T-helper 1 cell treated with Interleukin-12 subunit alpha and Interleukin-12 subunit beta and Interleukin-4 antibody, amounts not matched to agents 30 ng/mL and 1 ng/mL, for 36 hours (primary cell): Measurements from ENCODE around the gene BLOC1S5. TPM values are rescaled to one million over a fixed set of nuclear protein-coding genes. Genes with fewer than 3 reads are reported as not detected.

Experiments
- intact Hi-C: fragments of 100-400 bp; cut with micrococcal nuclease; formaldehyde crosslinking; loops from one replicate; pipeline ENCODE4 v1.15.1; 2024
- total RNA-seq: library from RNA; stranded (reverse); gene quantifications from 2 replicates; pipeline ENCODE4 v1.2.3, GENCODE V29; 2022

BLOC1S5 gene
- total RNA-seq, 1 donor from 2014 or later, result 16.6 TPM

DNA sequence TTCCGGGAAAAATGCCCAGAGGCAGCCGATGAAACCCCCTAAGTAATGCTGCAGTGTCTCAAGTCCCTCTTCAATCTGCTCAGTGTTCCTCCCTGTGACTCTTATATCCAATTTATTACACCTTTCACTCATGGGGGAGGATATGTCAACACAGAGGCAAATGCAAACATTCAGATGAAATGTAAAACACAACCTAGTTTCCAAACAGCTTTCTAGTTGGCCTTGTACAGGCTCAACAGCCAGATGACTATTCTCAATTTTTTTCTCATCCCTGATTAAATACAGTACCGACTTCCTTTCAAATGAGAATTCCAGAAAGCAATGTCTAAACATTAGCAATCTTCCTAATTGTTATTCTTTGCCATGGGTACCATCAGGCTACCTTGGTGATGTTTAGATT is 65.0 kb downstream of the BLOC1S5 start:
- intact Hi-C loops, result no loop called here

DNA sequence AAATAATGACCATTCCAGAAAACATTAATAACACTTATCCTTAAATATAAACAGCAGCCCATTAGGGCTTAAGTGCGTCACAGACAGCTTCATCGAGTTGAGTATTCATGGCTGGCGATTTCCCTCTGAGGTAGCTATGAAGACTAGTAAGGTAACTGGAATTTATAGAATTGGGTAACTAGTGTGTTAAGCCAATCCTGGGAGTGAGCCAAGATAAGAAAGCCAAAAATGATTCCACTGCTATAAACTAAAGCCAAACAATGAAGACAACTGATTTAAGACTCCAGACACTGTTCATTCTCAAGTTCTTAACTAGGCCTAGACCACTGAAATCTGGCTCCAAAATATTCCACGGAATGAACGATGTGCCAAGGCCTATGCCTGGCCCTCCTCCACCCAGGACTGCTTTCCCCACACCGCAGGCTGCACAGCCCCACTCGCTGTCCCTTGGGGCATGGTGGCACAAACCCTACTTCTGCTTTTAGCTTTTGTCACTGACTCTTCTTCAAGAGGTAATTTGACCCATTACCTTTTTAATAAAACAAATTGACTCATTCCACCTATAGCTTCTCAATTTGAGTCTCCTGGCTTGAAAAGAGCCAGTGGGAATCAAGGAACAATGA is 66.0 kb downstream of the BLOC1S5 start:
- intact Hi-C loops, result no loop called here

DNA sequence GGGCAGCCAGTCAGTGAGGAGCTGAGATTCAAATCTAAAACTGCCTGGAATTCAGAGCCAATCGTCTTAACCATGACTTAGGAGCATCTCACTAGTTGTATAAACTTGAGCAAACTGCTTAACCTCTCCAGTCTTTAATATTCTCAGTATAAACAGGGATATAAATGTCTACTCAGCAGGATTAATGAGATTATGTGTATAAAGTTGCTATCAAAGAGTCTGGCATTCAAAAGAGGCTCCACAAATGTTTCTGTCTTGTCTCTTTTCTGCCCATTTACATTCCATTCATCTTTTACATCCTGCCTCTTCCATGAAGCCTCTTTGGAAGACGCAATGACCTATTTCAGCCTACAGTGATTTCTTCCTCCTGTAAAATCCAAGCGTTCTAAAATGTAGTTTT is 66.9 kb downstream of the BLOC1S5 start:
- intact Hi-C loops, result no loop called here

DNA sequence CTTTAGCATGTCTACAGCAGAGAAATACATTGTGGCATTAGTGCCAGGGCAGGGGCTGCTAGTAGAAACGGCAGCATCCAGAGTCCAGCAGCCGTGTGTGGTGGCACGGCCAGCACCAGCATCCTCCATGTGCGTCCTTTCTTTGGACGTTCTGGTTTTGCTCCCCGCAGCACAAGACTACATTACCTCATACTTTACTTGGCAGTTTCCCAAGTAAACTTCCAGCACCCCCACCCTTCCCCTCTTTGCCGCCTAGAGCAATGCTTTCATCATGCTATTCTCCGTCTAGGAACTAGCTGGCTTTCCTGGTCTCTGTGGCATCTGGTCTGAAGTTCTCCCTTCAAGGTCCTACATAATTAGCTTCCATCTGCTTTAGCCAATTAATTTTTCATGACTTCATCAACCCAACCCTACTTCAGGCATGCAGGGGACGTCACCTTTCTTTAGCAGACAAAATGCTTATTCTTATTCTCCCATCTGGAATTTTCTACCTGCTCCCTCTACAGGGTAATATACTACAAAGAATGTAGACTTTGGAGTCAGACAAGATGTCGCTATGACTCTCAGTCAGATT is 67.6 kb downstream of the BLOC1S5 start:
- intact Hi-C loops, result no loop called here

DNA sequence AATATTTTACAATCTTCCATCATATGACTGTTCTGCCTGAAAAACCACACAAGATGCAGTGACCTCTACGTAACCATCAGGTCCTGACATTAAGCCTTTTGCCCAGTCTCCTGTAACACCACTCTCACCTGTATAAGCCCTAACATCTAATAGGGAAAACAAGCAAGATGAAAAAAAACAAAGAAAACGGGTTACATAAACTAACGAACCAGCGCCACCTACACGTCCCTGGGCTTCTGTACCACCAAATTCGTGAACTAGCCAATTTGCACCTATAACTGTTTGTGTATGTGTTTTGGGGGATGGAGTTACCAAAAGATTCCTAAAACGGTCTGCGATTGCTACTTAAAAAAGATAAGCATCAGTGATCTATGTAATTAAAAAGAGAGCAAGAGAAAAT is 70.2 kb downstream of the BLOC1S5 start:
- intact Hi-C loops, result loop anchor here (5.0 kb wide), 1 partner anchor 97 kb away; no protein-coding TSS in a partner anchor

DNA sequence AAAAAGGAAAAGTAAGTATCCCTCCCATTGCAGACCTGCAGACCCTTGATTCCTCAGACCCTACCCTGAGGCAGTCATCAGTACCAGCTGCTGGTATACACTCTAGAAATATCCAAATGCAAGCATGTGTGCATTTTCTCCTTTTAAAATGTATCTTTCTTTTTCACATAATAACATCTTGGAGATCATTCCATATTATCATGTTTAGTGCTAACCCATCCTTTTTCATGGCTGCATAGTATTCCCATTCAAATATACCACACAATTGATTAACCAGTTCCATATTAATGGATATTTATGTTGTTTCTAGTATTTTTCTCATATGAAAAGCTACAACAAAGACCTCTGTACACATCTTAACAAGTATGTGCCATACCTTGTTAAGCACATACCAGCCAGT is 70.8 kb downstream of the BLOC1S5 start:
- intact Hi-C loops, result loop anchor here (5.0 kb wide), 1 partner anchor 96 kb away; no protein-coding TSS in a partner anchor

DNA sequence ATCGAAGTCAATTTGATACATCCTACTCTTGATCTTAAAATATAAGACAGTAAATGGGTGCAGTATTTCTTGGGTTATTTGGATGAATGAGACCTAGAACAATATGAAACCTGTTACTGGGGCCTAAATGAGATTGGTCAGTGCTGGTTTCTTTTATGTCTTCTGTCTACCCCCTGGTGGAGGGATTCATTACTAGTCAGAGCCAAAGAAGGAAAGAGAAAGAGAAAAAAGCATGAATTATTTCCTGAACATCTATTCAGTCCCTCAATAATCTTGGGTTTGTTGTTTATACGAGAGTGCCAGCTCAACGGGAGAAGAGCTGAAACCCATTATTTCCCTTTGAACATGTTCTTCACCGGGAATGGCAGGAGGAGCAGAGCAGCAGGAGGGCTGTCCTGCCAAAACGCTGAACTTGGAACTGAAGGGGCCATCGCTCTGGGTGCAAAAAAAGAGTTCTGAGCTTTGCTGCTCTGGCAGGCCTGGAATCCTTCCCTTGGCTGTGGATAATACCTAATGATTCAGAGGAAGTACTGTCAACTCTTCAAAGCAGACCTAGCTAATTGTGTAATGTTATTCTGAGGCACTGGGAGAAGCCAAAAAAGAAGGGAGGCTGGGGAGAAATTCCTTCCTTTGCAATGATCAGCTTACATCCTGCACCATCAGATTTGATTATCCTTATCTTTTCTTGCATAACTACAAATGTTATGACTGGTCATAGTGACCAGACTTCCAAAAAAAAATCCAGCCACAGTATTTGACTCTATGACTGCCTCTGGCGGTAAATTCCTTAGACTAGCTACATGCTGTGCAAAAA is 72.0 kb downstream of the BLOC1S5 start:
- intact Hi-C loops, result loop anchor here (5.0 kb wide), 1 partner anchor 95 kb away; no protein-coding TSS in a partner anchor

DNA sequence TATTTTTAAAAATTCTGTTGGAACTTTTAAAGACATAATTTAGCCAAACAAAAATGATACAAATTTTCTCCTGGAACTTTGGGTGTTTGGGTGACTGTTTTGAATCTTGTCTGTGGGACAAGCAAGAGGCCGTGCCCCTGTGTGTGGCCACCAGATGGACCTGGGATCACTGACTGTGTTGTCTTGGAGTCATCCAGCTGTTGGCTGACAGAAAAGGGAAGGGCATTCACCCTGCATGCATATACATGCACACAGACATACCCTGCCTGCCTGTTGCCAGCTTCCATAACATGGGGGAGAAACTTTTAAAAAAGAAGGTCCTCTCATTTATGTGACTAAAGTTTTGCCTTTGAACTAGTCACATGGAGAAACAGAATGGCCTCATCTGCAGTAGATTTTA is 72.7 kb downstream of the BLOC1S5 start:
- intact Hi-C loops, result loop anchor here (5.0 kb wide), 1 partner anchor 94 kb away; no protein-coding TSS in a partner anchor

DNA sequence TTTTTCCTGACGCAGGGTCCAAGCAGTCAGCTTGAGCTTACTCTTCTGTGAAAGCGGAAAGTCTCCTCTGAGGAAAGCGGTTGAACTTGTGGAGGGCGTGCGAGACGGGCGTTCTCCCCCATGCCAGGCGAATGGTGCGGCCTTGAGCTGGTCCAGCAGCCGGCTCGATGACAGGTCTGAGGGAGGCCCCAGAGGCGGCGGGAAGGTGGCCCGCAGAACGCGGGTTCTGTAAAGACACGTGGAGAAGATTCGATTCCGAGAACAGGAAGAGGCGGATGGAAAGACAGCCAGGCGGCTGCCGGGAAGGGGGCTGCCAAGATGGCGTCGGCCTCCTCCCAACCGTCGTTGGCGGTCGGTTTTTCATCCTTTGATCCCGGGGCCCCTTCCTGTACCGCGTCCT is 78.0 kb downstream of the BLOC1S5 start:
- intact Hi-C loops, result loop anchor here (10.0 kb wide), 1 partner anchor 849 kb away; no protein-coding TSS in a partner anchor

DNA sequence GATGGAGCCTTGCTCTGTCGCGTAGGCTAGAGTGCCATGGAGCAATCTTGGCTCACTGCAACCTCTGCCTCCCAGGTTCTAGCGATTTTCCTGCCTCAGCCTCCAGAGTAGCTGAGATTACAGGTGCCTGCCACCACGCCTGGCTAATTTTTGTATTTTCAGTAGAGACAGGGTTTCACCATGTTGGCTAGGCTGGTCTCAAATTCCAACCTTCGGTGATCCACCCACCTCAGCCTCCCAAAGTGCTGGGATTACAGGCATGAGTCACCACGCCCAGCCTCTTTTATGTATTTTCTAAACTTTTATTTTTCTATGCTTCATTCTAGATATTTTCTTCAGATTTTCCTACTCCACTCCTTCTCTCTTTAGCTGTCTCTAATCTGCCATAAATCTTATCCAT is 80.2 kb downstream of the BLOC1S5 start:
- intact Hi-C loops, result loop anchor here (10.0 kb wide), 1 partner anchor 851 kb away; no protein-coding TSS in a partner anchor

DNA sequence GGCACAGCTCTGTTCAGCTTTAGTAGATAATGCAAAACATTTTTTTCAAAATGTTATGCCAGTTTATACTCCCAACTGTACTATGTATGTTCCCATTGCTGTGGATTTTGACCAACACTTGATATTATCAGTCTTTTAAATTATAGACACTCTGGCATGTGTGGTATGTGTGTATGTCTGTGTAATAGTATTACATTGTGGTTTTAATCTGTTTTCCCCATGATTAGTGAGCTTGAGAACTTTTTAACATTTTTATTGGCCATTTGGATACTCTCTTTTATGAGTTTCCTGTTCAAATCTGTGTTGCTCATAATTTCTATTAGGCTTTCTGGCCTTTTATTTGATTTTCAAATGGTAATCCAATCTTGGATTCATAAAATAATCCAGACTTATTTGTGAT is 84.4 kb downstream of the BLOC1S5 start:
- intact Hi-C loops, result loop anchor here (10.0 kb wide), 1 partner anchor 855 kb away; no protein-coding TSS in a partner anchor

DNA sequence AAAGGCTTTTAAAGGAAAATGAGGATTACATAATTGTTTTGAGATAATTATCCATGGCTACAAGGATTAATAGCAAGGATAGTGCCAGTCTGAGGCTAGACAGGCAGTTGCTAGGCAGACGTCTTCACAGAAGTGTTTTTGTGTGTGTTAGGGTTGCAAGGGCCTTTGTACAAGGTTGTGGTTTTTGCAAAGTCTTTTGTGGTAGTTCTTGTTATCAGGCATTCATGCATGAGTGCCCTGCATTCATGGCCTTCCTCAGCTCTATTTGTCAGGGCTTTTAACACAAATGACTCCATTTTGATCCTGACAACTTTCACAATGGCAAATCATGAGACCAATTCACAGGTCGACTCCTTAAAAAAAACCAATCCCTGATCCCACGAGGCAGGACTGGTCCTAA is 85.5 kb downstream of the BLOC1S5 start:
- intact Hi-C loops, result no loop called here

DNA sequence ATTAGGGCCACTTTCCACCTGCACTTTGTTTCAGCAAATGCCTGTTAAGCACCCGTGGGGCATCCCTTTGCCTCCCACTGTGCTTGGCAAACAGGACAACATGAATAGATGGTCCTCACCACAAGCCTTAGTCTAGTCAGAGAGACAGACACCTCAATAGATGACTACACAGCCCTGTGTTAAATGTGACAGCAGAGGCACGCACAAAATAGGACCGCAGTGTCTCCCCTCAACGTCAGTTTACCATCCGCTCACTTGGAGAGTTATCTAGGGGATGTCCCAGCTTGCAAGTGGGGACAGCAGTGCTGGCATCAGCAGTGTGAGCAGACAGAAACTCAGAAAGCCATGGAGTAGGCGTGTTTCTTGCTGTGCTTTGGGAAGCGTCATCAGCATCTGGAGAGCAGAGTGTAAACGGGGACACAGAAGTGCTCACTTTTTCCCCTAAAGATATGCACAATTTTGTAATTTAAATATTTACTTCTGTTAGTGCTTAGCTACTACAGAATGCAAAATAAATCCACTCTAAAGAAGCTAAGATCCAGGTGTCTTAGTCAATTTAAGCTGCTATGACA is 87.6 kb downstream of the BLOC1S5 start:
- intact Hi-C loops, result no loop called here

DNA sequence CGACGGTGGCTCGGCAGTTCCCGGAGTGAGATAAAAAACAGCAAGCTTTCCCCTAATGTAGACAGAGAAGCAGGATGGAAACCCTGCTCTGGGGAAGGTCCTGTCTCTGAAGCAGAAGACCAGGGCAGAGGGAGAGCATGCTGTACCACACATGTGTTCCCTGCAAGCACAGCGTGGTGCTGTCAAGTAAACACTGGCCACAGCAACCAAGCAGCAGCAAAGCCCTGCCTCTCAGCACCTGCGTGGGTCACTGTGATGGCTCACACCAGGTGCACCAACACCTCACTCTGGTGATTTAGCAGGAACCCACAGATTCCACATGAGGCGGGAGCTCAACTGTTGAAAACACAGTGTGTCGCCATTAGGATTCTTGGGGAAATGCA is 88.4 kb downstream of the BLOC1S5 start:
- intact Hi-C loops, result no loop called here

DNA sequence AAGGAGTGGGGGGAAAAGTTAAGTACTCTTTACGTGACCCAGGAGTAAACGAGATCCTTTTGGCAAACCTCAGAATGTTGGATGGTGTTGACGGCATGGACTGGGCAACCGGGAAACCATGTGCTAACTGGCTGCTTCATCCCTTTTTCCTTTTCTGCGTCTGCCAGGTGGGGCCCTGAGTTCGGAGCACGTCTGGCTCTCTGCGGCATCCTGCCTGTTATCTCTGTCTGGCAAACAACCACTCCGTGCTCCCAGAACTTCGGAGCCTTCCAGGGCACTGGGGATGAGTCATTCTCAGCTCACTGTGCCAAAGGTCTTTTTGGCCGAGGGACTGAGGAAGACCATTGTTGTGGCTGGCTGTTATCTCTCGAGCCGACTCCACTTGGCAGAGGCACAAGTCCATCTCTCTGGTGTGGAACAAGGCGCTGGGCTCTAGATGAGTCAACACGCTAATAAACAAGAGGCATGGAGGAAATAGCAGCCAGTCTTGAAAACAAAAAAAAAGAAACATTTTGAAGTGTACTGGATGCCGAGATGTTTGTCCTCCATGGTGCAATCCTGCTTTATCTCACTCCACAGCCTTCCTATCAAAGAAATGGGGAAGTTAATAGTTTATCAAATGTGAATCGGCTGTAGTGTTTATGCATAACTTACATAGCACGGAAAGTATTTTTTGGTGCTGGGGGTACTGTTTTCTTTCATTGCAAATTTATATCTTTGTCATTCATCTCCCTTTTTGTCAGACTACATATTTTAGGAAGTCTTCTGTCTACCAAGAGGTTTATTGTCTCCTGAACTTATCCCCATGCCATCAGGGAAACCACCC is 89.0 kb downstream of the BLOC1S5 start:
- intact Hi-C loops, result no loop called here

DNA sequence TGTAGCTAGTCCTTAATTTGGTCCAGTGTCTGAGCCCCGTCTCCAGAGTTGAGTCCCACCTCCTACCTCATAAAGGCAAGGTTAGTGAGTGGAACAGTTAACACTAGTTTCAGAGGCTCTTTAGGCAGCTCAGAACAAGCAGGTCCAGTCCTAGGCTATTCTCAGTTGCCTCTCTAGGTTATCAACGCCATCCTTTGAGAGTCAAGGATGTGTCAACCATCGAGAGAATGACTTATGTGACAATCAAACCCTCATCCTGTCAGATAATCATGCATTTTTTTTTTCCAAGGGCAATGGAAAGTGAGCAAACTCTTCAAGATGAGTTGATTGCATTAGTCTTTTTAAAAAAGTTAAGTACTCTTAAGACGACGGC is 89.6 kb downstream of the BLOC1S5 start:
- intact Hi-C loops, result no loop called here

DNA sequence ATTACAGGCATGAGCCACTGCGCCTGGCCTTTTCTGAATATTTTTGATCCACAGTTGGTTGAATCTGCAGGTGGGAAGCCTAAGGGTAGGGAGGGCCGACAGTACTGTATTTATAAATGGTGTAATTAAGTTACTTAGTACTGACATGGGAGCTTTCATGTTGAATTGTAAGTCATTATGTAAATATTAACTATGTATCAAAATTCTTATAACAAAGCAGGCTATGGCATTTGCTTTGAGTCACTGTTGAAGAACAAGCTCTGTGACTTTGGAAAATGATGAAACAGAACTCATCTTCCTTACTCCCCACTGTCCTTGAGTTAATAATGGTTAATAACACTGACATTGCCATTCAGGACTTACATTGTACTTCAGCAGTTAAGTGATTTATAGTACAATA is 90.6 kb downstream of the BLOC1S5 start:
- intact Hi-C loops, result no loop called here

DNA sequence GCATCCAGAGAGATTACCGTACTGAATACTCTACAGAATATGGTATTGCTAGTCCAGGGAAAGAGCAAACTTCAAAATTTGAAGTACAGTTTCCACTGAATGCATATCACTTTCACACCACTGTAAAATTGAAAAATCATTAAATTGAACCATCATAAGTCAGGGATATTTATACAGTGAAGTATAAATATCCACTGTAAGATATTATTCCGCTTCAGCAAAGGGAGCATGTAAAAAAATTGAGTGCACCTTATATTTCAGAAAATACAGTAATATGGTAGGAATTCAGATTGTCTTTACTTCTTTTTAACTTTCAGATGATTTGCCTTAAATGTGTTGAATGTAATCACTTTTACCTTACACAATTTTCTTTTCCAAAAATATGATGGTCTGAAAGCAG is 92.7 kb downstream of the BLOC1S5 start:
- intact Hi-C loops, result no loop called here

DNA sequence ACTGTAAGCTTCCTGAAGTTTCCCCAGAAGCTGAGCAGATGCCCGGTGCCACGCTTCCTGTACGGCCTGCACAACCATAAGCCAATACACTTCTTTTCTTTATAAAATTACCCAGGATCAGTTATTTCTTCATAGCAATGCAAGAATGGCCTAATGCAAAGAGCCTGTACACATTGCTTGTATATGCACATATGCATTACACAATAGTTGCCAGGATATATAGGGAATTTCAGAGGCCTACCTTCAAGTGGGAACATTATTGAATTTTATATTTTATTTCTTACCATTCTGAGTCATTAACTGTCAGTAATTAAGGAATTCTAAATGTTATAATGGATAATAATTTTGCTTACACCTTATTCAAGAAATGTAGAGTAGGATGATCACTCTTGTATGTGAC is 93.6 kb downstream of the BLOC1S5 start:
- intact Hi-C loops, result no loop called here
